DND-41 (cell line): ENCODE results near the gene ID1.
"Not testable (repeated sequence)": the region's sequence is repeated elsewhere in the genome, so short reads cannot be mapped to it uniquely, and the experiment has no call there.

Experiments
- ATAC-seq: fragments of 200-7000 bp; cut with Tn5 transposase; 3 replicates; pipeline ENCODE4 v1.9.1; 2021; ENCODE audit warnings: low read depth; ENCODE audit not compliant: insufficient read depth
- DNase-seq: peaks from one replicate; pipeline ENCODE4 v3.0.0-alpha.2; 2020
- H2AFZ ChIP-seq: 2 replicates; pipeline ENCODE4 v1.6.0; 2012; ENCODE audit warnings: low read depth, low read length
- H3K27ac ChIP-seq: 2 replicates; pipeline ENCODE4 v1.5.1; 2012; ENCODE audit warnings: low read length, inconsistent platforms
- H3K27me3 ChIP-seq: fragments of 200-600 bp; sonication (generic); 2 replicates; pipeline ENCODE4 v1.6.0; 2012; ENCODE audit warnings: low read length, mild to moderate bottlenecking, inconsistent platforms; ENCODE audit not compliant: insufficient read depth, poor library complexity
- H3K36me3 ChIP-seq: 2 replicates; pipeline ENCODE4 v1.5.1; 2012; ENCODE audit warnings: low read length, inconsistent platforms; ENCODE audit not compliant: insufficient read depth
- H3K4me1 ChIP-seq: 2 replicates; pipeline ENCODE4 v1.5.1; 2012; ENCODE audit warnings: mild to moderate bottlenecking, low read length; ENCODE audit not compliant: insufficient read depth
- H3K4me2 ChIP-seq: 2 replicates; pipeline ENCODE4 v1.6.0; 2012; ENCODE audit warnings: mild to moderate bottlenecking, moderate library complexity, low read length, inconsistent platforms; ENCODE audit not compliant: insufficient read depth
- H3K4me3 ChIP-seq, 2 experiments: fragments of 200-600 bp in 1 of 2; shearing (Covaris generic) in 1 of 2; 2 replicates each; pipeline ENCODE4 v1.5.1; 2012 to 2016; ENCODE audit warnings: inconsistent platforms in 2 of 2, low read length in 2 of 2, mild to moderate bottlenecking in 2 of 2, low read depth in 1 of 2, moderate library complexity in 1 of 2
- H3K79me2 ChIP-seq: 2 replicates; pipeline ENCODE4 v1.6.0; 2012; ENCODE audit warnings: low read length, inconsistent platforms; ENCODE audit not compliant: insufficient read depth
- H3K9ac ChIP-seq: 2 replicates; pipeline ENCODE4 v1.6.0; 2012; ENCODE audit warnings: low read depth, mild to moderate bottlenecking, inconsistent platforms, low read length, moderate library complexity
- H3K9me3 ChIP-seq: 2 replicates; pipeline ENCODE4 v1.5.1; 2012; ENCODE audit warnings: low read length, moderate library complexity, mild to moderate bottlenecking, inconsistent platforms; ENCODE audit not compliant: insufficient read depth, severe bottlenecking
- H4K20me1 ChIP-seq: 2 replicates; pipeline ENCODE4 v1.6.0; 2012; ENCODE audit warnings: low read length; ENCODE audit not compliant: insufficient read depth
- CTCF ChIP-seq: IDR thresholded peaks from 2 replicates; pipeline ENCODE4 v1.5.1; 2012; ENCODE audit warnings: borderline replicate concordance, low read length, moderate library complexity, mild to moderate bottlenecking; ENCODE audit not compliant: poor library complexity, severe bottlenecking; ENCODE audit errors: extremely low read depth
- EZH2 ChIP-seq: IDR thresholded peaks from 3 replicates; pipeline ENCODE4 v1.6.1; 2012; ENCODE audit warnings: borderline replicate concordance, low read depth, mild to moderate bottlenecking, moderate library complexity, low read length, inconsistent platforms; ENCODE audit not compliant: severe bottlenecking

Gene ID1

DNA sequence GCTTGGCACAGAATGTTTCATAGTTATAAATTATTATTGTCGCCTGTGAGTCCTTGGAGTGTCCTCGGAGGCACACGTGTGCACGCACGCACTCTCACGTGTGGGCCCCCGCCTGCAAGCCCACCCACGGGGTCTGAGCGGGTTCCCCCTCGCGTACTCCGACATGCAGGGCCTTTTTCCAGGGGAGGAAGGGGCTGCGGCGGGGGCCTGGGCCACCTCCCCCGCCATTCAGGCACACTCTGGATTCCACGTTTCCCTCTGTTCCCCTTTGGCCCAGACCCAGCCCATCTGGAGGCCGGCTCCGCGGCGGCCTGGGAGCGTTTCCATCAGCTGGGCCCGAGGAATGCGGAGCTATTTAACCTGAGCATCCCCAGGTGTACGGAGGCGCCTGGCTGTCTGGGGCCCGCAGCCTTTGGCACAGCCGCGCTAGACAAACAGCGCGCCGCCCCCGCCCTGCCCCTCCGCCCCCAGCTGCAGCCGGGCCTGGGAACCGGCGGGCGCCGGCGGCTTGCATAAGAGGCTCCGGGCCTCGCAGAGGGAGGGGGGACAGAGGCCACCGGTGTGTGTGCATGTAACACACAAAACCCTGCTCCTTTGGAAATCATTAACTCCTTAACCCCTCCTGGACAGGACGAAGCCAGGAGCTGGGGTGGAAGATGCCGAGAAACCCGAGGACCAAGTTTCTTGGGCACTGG, 3.3 kb downstream of the ID1 start:
- no peak for ATAC-seq

DNA sequence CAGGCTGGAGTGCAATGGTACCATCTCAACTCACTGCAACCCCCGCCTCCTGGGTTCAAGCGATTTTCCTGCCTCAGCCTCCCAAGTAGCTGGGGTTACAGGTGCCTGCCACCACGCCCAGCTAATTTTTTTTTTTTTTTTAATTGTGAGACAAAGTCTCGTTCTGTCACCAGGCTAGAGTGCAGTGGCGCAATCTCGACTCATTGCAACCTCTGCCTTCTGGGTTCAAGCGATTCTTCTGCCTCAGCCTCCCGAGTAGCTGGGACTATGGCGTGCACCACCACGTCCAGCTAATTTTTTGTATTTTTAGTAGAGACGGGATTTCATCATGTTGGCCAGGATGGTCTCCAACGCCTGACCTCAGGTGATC, 7.2 kb downstream of the ID1 start:
- H3K4me1 ChIP-seq: peaks cover 10% of the 10 kb centered on the region
- H4K20me1 ChIP-seq, H3K4me3 ChIP-seq, ATAC-seq, H3K9me3 ChIP-seq, H3K36me3 ChIP-seq, DNase-seq, H3K27me3 ChIP-seq, H3K79me2 ChIP-seq, H3K27ac ChIP-seq: not testable (repeated sequence)
- H3K9ac ChIP-seq: peak overlapping the region; percentile 24; the same call in 1 of the 2 replicates
- peak overlapping the region; percentile 66; the same call in 1 of the 2 replicates for H2AFZ ChIP-seq
- peak overlapping the region; percentile 44; the same call in 1 of the 2 replicates for H3K4me2 ChIP-seq

More for the DNA sequence above, 3.3 kb downstream of the ID1 start:
- TF ChIP-seq CTCF: no peak
- no peak for TF ChIP-seq EZH2
- DNase-seq: no peak
- Histone ChIP-seq H3K4me1 (peaks cover 41% of the 10 kb centered on the region), H4K20me1 (no peaks in the 10 kb centered on the region), H3K36me3 (no peaks in the 10 kb centered on the region), H3K79me2 (no peaks in the 10 kb centered on the region), H3K27ac (no peak overlapping the region), H3K9ac (no peak overlapping the region), H3K4me2 (no peak overlapping the region), H3K9me3 (no peaks in the 10 kb centered on the region), H2AFZ (no peak overlapping the region), H3K27me3 (peaks cover 26% of the 10 kb centered on the region), H3K4me3 (no peak overlapping the region)

GRCh38 chr20:31615416-31615815, 10.3 kb downstream of the ID1 start:
- Histone ChIP-seq H3K9ac (no peak overlapping the region), H3K4me3 (no peak overlapping the region), H3K36me3 (no peaks in the 10 kb centered on the region), H3K27ac (no peak overlapping the region), H3K27me3 (no peaks in the 10 kb centered on the region), H2AFZ (no peak overlapping the region), H3K4me2 (no peak overlapping the region), H3K79me2 (no peaks in the 10 kb centered on the region), H3K9me3 (no peaks in the 10 kb centered on the region), H4K20me1 (no peaks in the 10 kb centered on the region), H3K4me1 (peaks cover 14% of the 10 kb centered on the region)
- ATAC-seq: no peak
- no peak for DNase-seq
- TF ChIP-seq CTCF (no peak), EZH2 (no peak)

GRCh38 chr20:31617432-31618104, 12.5 kb downstream of the ID1 start:
- Histone ChIP-seq H3K4me2 (no peak overlapping the region), H2AFZ (peak overlapping the region; percentile 3), H3K36me3 (no peaks in the 10 kb centered on the region), H3K4me1 (peaks cover 11% of the 10 kb centered on the region), H3K27ac (no peak overlapping the region), H3K4me3 (no peak overlapping the region), H4K20me1 (no peaks in the 10 kb centered on the region), H3K27me3 (no peaks in the 10 kb centered on the region), H3K9me3 (no peaks in the 10 kb centered on the region), H3K79me2 (no peaks in the 10 kb centered on the region), H3K9ac (no peak overlapping the region)
- no peak for TF ChIP-seq EZH2
- no peak for TF ChIP-seq CTCF
- ATAC-seq: no peak
- DNase-seq: no peak
